ENCODE data around the gene FZD2.

FZD2 gene

DNA sequence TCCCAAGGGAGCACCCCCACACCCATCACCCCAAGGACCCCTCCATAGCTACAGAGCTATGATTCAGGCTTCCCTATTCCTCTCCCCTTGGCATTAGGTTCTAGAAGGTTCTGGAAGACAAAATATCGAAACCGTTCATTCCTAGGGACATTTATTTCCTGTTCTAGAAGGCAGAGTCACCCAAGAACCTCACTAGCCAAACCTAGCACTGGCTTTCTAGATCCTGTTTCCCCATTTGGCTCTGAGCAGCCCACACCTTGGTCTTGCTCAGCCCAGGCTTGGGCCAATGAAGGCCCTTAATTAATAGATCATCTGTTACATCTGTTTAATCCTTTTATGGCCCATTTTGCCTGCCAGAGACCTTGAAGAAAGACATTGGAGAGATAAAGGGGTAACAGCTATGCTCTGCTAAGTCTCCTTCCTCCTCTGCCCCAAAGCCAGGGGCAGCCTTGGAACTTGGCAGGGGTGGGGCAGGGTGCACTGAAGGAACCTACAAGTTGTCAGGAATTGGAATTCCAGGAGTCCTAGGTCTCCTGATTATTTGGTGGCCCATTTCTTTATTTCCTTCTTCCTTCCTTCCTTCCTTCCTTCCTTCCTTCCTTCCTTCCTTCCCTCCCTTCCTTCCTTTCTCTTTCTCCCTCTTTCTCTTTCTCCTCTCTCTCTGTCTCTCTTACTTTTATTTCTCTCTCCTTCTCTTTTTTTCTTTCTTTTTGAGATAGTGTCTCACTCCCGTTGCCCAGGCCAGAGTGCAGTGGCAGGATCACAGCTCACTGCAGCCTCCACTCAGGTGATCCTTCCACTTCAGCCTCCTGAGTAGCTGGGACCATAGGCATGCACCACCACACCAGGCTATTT lies 8.7 kb upstream of the FZD2 start:
- Histone ChIP-seq H3K27me3 (ENCODE audit: low read length) (no peaks in the 10 kb centered on the region), H4K20me1 (ENCODE audit: low read depth, low read length) (no peaks in the 10 kb centered on the region), H3K9me3 (ENCODE audit: insufficient read depth, low read length) (no peaks in the 10 kb centered on the region), H3K27ac (ENCODE audit: low read depth, low read length) (no peak overlapping the region), H3K36me3 (ENCODE audit: low read length) (no peaks in the 10 kb centered on the region), H3K9ac (ENCODE audit: low read length) (no peak overlapping the region), H3K9me2 (replicated peaks; ENCODE audit: insufficient read depth, low read length) (no peaks in the 10 kb centered on the region), H3K79me2 (ENCODE audit: insufficient read depth, low read length) (no peaks in the 10 kb centered on the region), H2AFZ (ENCODE audit: low read depth, low read length, severe bottlenecking) (no peak overlapping the region), H3F3A (ENCODE audit: insufficient read depth) (no peaks in the 10 kb centered on the region), H3K4me2 (ENCODE audit: low read depth, low read length, poor library complexity, severe bottlenecking) (no peak overlapping the region), H3K4me3 (ENCODE audit: insufficient read depth, low read length, poor library complexity, severe bottlenecking) (no peak overlapping the region)
- TF ChIP-seq, protein P1, sequence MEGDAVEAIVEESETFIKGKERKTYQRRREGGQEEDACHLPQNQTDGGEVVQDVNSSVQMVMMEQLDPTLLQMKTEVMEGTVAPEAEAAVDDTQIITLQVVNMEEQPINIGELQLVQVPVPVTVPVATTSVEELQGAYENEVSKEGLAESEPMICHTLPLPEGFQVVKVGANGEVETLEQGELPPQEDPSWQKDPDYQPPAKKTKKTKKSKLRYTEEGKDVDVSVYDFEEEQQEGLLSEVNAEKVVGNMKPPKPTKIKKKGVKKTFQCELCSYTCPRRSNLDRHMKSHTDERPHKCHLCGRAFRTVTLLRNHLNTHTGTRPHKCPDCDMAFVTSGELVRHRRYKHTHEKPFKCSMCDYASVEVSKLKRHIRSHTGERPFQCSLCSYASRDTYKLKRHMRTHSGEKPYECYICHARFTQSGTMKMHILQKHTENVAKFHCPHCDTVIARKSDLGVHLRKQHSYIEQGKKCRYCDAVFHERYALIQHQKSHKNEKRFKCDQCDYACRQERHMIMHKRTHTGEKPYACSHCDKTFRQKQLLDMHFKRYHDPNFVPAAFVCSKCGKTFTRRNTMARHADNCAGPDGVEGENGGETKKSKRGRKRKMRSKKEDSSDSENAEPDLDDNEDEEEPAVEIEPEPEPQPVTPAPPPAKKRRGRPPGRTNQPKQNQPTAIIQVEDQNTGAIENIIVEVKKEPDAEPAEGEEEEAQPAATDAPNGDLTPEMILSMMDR (IDR thresholded peaks at IDR 0.05; ENCODE audit: insufficient read depth, low read length, poor library complexity, severe bottlenecking), result no peak
- no peak for TF ChIP-seq EZH2phosphoT487 (conservative IDR thresholded peaks at IDR 0.05; ENCODE audit: low read length)

GRCh38 chr17:44549686-44550085 lies 7.6 kb upstream of the FZD2 start:
- Histone ChIP-seq H3K36me3 (ENCODE audit: low read length) (no peaks in the 10 kb centered on the region), H3K9me3 (ENCODE audit: insufficient read depth, low read length) (no peaks in the 10 kb centered on the region), H3F3A (ENCODE audit: insufficient read depth) (no peaks in the 10 kb centered on the region), H4K20me1 (ENCODE audit: low read depth, low read length) (no peaks in the 10 kb centered on the region), H3K27me3 (ENCODE audit: low read length) (no peaks in the 10 kb centered on the region), H3K4me2 (ENCODE audit: low read depth, low read length, poor library complexity, severe bottlenecking) (no peak overlapping the region), H3K79me2 (ENCODE audit: insufficient read depth, low read length) (no peaks in the 10 kb centered on the region), H3K4me3 (ENCODE audit: insufficient read depth, low read length, poor library complexity, severe bottlenecking) (no peak overlapping the region), H3K27ac (ENCODE audit: low read depth, low read length) (no peak overlapping the region), H3K9me2 (replicated peaks; ENCODE audit: insufficient read depth, low read length) (no peaks in the 10 kb centered on the region), H2AFZ (ENCODE audit: low read depth, low read length, severe bottlenecking) (no peak overlapping the region), H3K9ac (ENCODE audit: low read length) (no peak overlapping the region)
- TF ChIP-seq, protein P1 (IDR thresholded peaks at IDR 0.05; ENCODE audit: insufficient read depth, low read length, poor library complexity, severe bottlenecking), result no peak
- TF ChIP-seq EZH2phosphoT487 (conservative IDR thresholded peaks at IDR 0.05; ENCODE audit: low read length), result no peak

DNA sequence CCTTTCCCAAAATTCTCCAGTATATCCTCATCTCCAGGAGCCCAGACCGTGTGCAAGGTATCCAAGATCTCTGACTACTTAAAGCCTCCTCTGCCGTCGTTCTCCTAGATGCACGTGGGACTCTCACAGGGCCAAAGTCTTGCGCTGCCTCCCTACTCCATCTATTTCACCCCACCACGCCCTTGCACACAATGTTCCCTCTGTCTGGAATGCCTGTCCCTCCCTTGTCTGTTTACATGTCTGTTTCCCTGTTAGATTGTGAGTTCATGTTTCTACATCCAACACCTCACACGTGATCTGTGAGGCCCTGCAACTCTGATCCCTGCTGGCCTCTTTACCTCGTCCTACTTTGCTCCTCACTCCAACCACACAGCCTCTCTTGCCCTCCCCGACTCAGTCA lies 4.9 kb upstream of the FZD2 start:
- Histone ChIP-seq H4K20me1 (ENCODE audit: low read depth, low read length) (no peaks in the 10 kb centered on the region), H3K27ac (ENCODE audit: low read depth, low read length) (no peak overlapping the region), H3K9me2 (replicated peaks; ENCODE audit: insufficient read depth, low read length) (no peaks in the 10 kb centered on the region), H3K4me3 (ENCODE audit: insufficient read depth, low read length, poor library complexity, severe bottlenecking) (no peak overlapping the region), H2AFZ (ENCODE audit: low read depth, low read length, severe bottlenecking) (no peak overlapping the region), H3K4me2 (ENCODE audit: low read depth, low read length, poor library complexity, severe bottlenecking) (no peak overlapping the region), H3K9ac (ENCODE audit: low read length) (no peak overlapping the region), H3K36me3 (ENCODE audit: low read length) (no peaks in the 10 kb centered on the region), H3F3A (ENCODE audit: insufficient read depth) (no peaks in the 10 kb centered on the region; the same call in 1 of the 2 replicates), H3K27me3 (ENCODE audit: low read length) (no peaks in the 10 kb centered on the region), H3K9me3 (ENCODE audit: insufficient read depth, low read length) (no peaks in the 10 kb centered on the region), H3K79me2 (ENCODE audit: insufficient read depth, low read length) (no peaks in the 10 kb centered on the region)
- TF ChIP-seq, protein P1 (IDR thresholded peaks at IDR 0.05; ENCODE audit: insufficient read depth, low read length, poor library complexity, severe bottlenecking), result no peak
- TF ChIP-seq EZH2phosphoT487 (conservative IDR thresholded peaks at IDR 0.05; ENCODE audit: low read length), result no peak

Data from SU-DHL-6 (cell line).